ENCODE data around the gene BLTP3A.

GRCh38 chr6:34813028-34813713 lies 21.3 kb downstream of the BLTP3A start:
- no peak for TF ChIP-seq EZH2phosphoT487 (IDR thresholded peaks at IDR 0.05; ENCODE audit: insufficient read depth, low read depth)
- TF ChIP-seq EZH2 (IDR thresholded peaks at IDR 0.05; ENCODE audit: insufficient read depth, poor library complexity, severe bottlenecking): no peak

Measured in GM23248 (cell line).